ENCODE results near the gene EEF2K.

Gene EEF2K

GRCh38 chr16:22253272-22253671 lies 47.2 kb downstream of the EEF2K start:
- no peak for DNase-seq

GRCh38 chr16:22255335-22255734 lies 49.3 kb downstream of the EEF2K start:
- no peak for DNase-seq

GRCh38 chr16:22257440-22257839 lies 51.4 kb downstream of the EEF2K start:
- DNase-seq: no peak

GRCh38 chr16:22260490-22260889 lies 54.4 kb downstream of the EEF2K start:
- DNase-seq: no peak

- DNase-seq: no peak
Observed at GRCh38 chr16:22262460-22262859, 56.4 kb downstream of the EEF2K start.

- no peak for DNase-seq
Observed at GRCh38 chr16:22264786-22265185, 58.7 kb downstream of the EEF2K start.

- DNase-seq: no peak
Observed at GRCh38 chr16:22265351-22265750, 59.3 kb downstream of the EEF2K start.

- DNase-seq: no peak
Observed at GRCh38 chr16:22266546-22266945, 60.5 kb downstream of the EEF2K start.

- DNase-seq: no peak
Observed at GRCh38 chr16:22267764-22268163, 61.7 kb downstream of the EEF2K start.

GRCh38 chr16:22270525-22270924 lies 64.4 kb downstream of the EEF2K start:
- no peak for DNase-seq

GRCh38 chr16:22272870-22273650 lies 67.0 kb downstream of the EEF2K start:
- DNase-seq: no peak

- DNase-seq: no peak
Observed at GRCh38 chr16:22274916-22275315, 68.8 kb downstream of the EEF2K start.

GRCh38 chr16:22278441-22279230 lies 72.6 kb downstream of the EEF2K start:
- no peak for DNase-seq

GRCh38 chr16:22282254-22282892 lies 76.3 kb downstream of the EEF2K start:
- DNase-seq: no peak

- no peak for DNase-seq
Observed at GRCh38 chr16:22284637-22285036, 78.6 kb downstream of the EEF2K start.

- DNase-seq: no peak
Observed at GRCh38 chr16:22285080-22285479, 79.0 kb downstream of the EEF2K start.

GRCh38 chr16:22291020-22291419 lies 84.9 kb downstream of the EEF2K start:
- no peak for DNase-seq

GRCh38 chr16:22291860-22292318 lies 85.8 kb downstream of the EEF2K start:
- no peak for DNase-seq

- DNase-seq: no peak
Observed at GRCh38 chr16:22292320-22292719, 86.2 kb downstream of the EEF2K start.

GRCh38 chr16:22293137-22294106 lies 87.3 kb downstream of the EEF2K start:
- no peak for DNase-seq

GRCh38 chr16:22296225-22297113 lies 90.4 kb downstream of the EEF2K start:
- no peak for DNase-seq

Data from activated CD8-positive, alpha-beta memory T cell treated with anti-CD3 and anti-CD28 coated beads, Interleukin-2, amount 50 U/mL, for 4 hours (primary cell).